OCI-LY1 (cell line): ENCODE results near the gene MAST4.

Experiments used
- CTCF ChIP-seq: fragments of 200-600 bp; sonication (generic), shearing (Covaris generic); IDR thresholded peaks from 2 replicates; pipeline ENCODE4 v1.5.1; 2017; ENCODE audit warnings: mild to moderate bottlenecking, antibody characterized with exemption, low read length, moderate library complexity, mixed read lengths
- EZH2 ChIP-seq: fragments of 200-600 bp; sonication (generic), shearing (Covaris generic); IDR thresholded peaks from 2 replicates; pipeline ENCODE4 v1.8.0; 2017; ENCODE audit warnings: borderline replicate concordance, mixed run types, mild to moderate bottlenecking, antibody characterized with exemption, low read length, moderate library complexity, mixed read lengths

DNA sequence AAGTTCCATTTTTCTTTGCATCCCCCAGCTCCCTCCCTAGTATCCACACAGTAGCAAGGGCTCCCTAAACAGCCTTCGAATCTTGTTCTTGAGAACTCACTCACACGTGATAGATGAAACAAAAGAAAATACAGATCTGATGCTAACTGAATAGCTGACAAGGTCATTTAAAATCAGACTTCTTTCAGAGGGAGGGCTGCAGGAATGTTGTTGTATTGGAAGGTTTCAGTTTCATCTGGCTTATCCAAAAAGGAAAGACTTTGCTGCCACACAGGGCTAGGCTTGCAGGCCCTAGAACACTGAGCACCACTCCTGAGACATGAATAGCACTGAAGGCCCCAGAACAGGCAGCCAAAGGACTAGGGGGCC is 597.2 kb downstream of the MAST4 start:
- TF ChIP-seq CTCF (no peak), EZH2 (no peak)
